HUES6 (cell line): ENCODE data around the gene GAB2.
"Not testable (repeated sequence)": the region's sequence is repeated elsewhere in the genome, so short reads cannot be mapped to it uniquely, and the experiment has no call there.

ENCODE experiments used
- H3K27ac ChIP-seq: 2 replicates; pipeline ENCODE4 v1.7.0; 2013; ENCODE audit warnings: low read depth, mild to moderate bottlenecking, low read length, inconsistent platforms
- H3K27me3 ChIP-seq: 2 replicates; pipeline ENCODE4 v1.6.1; 2013; ENCODE audit warnings: low read length; ENCODE audit not compliant: control insufficient read depth, insufficient read depth
- H3K36me3 ChIP-seq: 2 replicates; pipeline ENCODE4 v1.6.1; 2013; ENCODE audit warnings: low read length; ENCODE audit not compliant: control insufficient read depth, insufficient read depth
- H3K4me1 ChIP-seq: 2 replicates; pipeline ENCODE4 v1.6.1; 2013; ENCODE audit warnings: low read length; ENCODE audit not compliant: control insufficient read depth, insufficient read depth
- H3K4me3 ChIP-seq: 2 replicates; pipeline ENCODE4 v1.5.1; 2013; ENCODE audit warnings: low read depth, low read length
- H3K9ac ChIP-seq: one replicate; pipeline ENCODE4 v1.6.1; 2013; ENCODE audit warnings: mild to moderate bottlenecking, low read length
- H3K9me3 ChIP-seq: 2 replicates; pipeline ENCODE4 v1.6.1; 2013; ENCODE audit warnings: low read depth, low read length; ENCODE audit not compliant: control insufficient read depth, insufficient read depth

The GAB2 gene

DNA sequence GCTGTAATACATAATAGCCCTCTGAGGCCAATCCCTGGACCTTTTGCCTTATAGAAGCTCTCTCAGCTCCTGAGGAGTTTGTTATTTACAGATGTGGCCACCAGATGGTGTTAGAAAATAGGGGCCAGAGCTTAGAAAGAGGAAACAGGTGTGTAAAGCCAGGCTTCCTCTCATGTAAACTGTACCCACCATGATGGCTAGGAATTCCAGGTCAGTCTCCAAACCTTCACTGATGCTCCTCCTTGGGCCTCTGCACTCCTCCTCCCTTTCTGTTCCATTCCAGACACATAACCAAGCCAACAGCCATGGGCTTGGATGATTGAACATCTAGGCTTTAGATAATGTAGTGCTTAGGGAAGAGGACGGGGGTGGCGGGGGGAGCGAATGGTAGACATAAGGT is 189.2 kb downstream of the GAB2 start:
- H3K4me3 ChIP-seq: no peak overlapping the region
- peaks cover 15% of the 10 kb centered on the region for H3K36me3 ChIP-seq
- no peaks in the 10 kb centered on the region for H3K27me3 ChIP-seq
- no peaks in the 10 kb centered on the region for H3K4me1 ChIP-seq
- H3K27ac ChIP-seq: no peak overlapping the region
- no peaks in the 10 kb centered on the region for H3K9me3 ChIP-seq
- no peak overlapping the region for H3K9ac ChIP-seq

GRCh38 chr11:78227921-78228320 is 189.7 kb downstream of the GAB2 start:
- Histone ChIP-seq H3K27me3 (no peaks in the 10 kb centered on the region), H3K4me1 (no peaks in the 10 kb centered on the region), H3K36me3 (peaks cover 20% of the 10 kb centered on the region), H3K27ac (no peak overlapping the region), H3K9ac (no peak overlapping the region), H3K9me3 (no peaks in the 10 kb centered on the region), H3K4me3 (no peak overlapping the region)

DNA sequence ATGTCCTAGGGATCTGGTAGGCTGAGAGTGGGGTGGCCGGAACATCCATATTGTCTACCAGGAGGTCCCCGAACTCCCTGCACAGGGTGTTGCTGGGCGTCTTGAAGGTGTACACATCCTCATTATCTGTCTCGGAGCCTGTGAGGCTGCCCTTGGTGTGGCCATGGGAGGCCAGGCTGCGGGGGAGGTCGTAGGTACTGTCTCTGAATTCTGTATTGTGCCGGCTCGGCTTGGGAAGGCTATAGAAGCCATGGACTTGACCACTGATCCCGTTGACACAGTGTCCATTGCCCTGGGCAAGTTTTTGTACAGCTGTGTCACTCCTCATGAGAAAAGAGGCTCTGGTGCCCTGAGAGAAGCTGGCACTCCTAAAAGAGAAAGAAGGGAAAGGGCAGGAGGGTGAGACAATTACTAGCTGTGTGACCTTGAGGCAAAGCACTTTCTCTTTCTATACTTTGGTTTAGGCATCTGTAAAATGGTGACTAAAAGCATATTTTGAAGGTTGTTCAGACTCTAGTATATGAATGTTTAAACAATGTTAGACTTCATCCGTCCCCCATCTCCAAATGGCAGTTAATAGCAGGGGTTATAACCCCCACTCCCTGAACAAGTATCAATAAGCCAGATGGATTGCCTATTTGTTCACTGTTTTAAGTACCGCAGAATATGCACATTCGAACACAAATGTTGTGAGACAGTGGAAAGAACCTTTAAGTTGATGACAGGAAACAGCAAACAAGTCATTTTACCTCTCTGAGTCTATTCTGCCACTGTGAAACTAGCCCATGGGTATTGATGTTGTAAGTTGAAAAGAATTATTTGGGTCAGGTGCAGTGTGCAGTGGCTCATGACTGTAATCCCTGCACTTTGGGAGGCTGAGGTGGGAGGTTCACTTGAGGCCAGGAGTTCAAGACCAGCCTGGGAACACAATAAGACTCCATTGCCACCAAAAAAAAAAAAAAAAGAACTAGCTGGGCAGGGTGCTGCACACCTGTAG is 190.6 kb downstream of the GAB2 start:
- H3K27me3 ChIP-seq: no peaks in the 10 kb centered on the region
- H3K9ac ChIP-seq: no peak overlapping the region
- no peak overlapping the region for H3K27ac ChIP-seq
- no peak overlapping the region for H3K4me3 ChIP-seq
- no peaks in the 10 kb centered on the region for H3K9me3 ChIP-seq
- H3K4me1 ChIP-seq: no peaks in the 10 kb centered on the region
- H3K36me3 ChIP-seq: peaks cover 24% of the 10 kb centered on the region

DNA sequence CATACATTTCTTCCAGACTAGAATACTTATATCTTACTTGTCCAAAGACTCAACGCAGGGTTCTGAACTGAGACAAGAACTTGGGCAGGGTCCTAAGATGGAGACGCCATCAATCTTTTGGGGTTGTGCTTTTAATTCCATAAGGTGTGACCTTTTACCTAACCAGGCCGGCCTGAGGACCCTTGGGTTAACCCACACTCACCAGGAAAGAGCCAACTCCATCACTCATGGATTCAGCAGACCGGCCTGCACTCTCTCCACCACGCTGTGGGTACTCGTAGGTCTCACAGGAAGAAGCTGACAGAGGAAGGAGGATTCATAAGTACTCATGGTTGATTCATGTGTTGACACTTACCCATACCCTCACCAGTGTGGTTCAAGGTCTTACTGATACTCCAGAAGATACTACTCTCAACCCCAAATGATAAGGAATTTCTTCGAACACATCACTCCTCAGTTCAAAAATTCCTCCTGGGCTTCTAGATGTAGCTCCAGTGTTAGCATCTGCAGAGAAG is 192.7 kb downstream of the GAB2 start:
- Histone ChIP-seq H3K4me1 (no peaks in the 10 kb centered on the region), H3K9me3 (no peaks in the 10 kb centered on the region), H3K27me3 (no peaks in the 10 kb centered on the region), H3K4me3 (no peak overlapping the region), H3K36me3 (peaks cover 42% of the 10 kb centered on the region), H3K27ac (no peak overlapping the region), H3K9ac (no peak overlapping the region)

DNA sequence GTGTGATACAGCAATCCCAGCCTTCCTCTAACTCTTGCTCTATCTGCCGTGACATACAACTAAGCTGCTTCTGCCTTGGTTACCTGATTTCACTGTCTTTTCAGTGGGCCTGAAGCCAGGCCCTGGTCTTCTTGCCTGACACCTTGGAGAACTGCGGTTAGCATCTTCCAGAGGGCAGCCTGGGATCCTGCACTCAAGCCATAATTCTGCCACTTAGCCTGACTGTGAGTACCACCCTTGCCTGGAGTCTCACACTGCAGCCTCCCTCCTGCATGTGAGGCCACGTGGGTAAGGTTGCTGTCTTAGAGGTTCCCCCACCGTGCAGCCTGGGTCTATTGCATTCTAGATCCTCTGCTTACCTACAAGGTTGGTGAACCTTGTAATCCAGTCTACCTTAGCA is 193.1 kb downstream of the GAB2 start:
- H3K9ac ChIP-seq: no peak overlapping the region
- peaks cover 46% of the 10 kb centered on the region for H3K36me3 ChIP-seq
- H3K27me3 ChIP-seq: no peaks in the 10 kb centered on the region
- H3K4me1 ChIP-seq: no peaks in the 10 kb centered on the region
- no peak overlapping the region for H3K27ac ChIP-seq
- H3K9me3 ChIP-seq: no peaks in the 10 kb centered on the region
- H3K4me3 ChIP-seq: no peak overlapping the region

DNA sequence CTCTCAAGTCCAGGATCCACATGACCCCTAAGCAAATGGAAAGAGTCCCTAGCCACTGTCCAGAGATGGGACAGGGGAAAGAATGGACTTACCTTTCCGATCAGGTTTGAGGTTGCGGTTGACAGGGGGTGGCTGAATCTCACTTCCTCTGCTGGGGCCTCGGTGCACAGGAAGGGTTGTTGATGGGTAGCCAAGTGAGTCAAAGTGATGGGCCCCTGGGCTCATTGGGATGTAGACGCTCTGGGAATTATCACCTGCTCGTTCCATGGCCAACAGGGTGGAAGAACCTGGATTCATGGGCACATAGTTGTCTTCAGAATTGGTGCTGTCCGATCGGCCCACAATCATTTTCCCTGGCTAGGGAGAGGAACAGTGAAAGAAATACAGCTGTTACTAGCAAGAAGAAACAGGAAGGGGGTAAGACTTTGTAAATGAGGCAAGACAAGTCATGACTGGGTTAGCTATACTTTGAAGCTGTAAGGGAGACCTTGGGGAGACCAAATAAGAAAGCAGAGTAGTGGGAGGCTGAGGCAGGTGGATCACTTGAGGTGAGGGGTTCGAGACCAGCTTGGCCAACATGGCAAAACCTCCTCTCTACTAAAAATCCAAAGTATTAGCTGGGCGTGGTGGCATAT is 194.2 kb downstream of the GAB2 start:
- H3K4me1 ChIP-seq: no peaks in the 10 kb centered on the region
- H3K27me3 ChIP-seq: no peaks in the 10 kb centered on the region
- no peak overlapping the region for H3K4me3 ChIP-seq
- no peak overlapping the region for H3K9ac ChIP-seq
- no peaks in the 10 kb centered on the region for H3K9me3 ChIP-seq
- no peak overlapping the region for H3K27ac ChIP-seq
- peaks cover 56% of the 10 kb centered on the region for H3K36me3 ChIP-seq

DNA sequence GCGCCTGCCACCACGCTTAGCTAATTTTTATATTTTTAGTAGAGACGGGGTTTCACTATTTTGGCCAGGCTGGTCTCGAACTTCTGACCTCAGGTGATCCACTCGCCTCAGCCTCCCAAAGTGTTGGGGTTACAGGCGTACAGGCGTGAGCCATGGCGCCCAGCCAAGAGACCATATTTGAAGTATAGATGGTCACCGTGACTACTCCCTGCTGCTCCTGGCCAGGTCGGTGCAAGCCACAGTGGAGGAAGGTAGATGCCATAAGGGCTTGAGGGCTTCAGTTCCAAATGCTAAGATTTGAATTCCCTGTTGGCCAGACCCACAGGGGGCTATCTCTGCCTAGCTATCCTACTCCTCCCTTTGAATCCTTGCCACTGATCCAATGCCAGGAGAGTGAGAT is 194.9 kb downstream of the GAB2 start:
- not testable (repeated sequence) for H3K9ac ChIP-seq, H3K27ac ChIP-seq, H3K9me3 ChIP-seq, H3K4me1 ChIP-seq, H3K4me3 ChIP-seq, H3K27me3 ChIP-seq
- peaks cover 58% of the 10 kb centered on the region for H3K36me3 ChIP-seq

GRCh38 chr11:78221396-78222315 is 196.0 kb downstream of the GAB2 start:
- peaks cover 58% of the 10 kb centered on the region for H3K36me3 ChIP-seq

GRCh38 chr11:78220218-78221157 is 197.1 kb downstream of the GAB2 start:
- Histone ChIP-seq H3K9ac (no peak overlapping the region), H3K4me1 (no peaks in the 10 kb centered on the region), H3K36me3 (peaks cover 63% of the 10 kb centered on the region), H3K27ac (no peak overlapping the region), H3K4me3 (no peak overlapping the region), H3K9me3 (no peaks in the 10 kb centered on the region), H3K27me3 (no peaks in the 10 kb centered on the region)

More at GRCh38 chr11:78221396-78222315, 196.0 kb downstream of the GAB2 start:
- no peaks in the 10 kb centered on the region for H3K27me3 ChIP-seq
- H3K9me3 ChIP-seq: no peaks in the 10 kb centered on the region
- no peak overlapping the region for H3K4me3 ChIP-seq
- no peak overlapping the region for H3K27ac ChIP-seq
- H3K9ac ChIP-seq: no peak overlapping the region
- no peaks in the 10 kb centered on the region for H3K4me1 ChIP-seq
